Heart left ventricle (tissue), 16 donors: ENCODE measurements around the gene CSTA. TPM values are rescaled to one million over a fixed set of nuclear protein-coding genes. Genes with fewer than 3 reads are reported as not detected.

ENCODE experiments used
- ATAC-seq, 4 donors: fragments of 200-7000 bp; cut with Tn5 transposase; one replicate each; pipeline ENCODE4 v1.9.1; 2020 to 2022; ENCODE audit warnings: moderate library complexity in 4 of 4, mild to moderate bottlenecking in 3 of 4, moderate number of reproducible peaks in 1 of 4
- DNase-seq, 5 donors: peaks; one replicate each; pipeline ENCODE4 v3.0.0-alpha.2; 2020
- H3K27ac ChIP-seq, 12 donors: fragments of 200-600 bp; sonication (generic) in 4 of 12; one replicate each; pipeline versions ENCODE4 v1.5.0 to v1.8.0; 2016 to 2022; ENCODE audit warnings: mild to moderate bottlenecking in 2 of 12
- H3K27me3 ChIP-seq, 9 donors: fragments of 200-600 bp; sonication (generic) in 2 of 9; one replicate each; pipeline versions ENCODE4 v1.5.1 to v1.8.0; 2016 to 2022; ENCODE audit warnings: mild to moderate bottlenecking in 3 of 9
- H3K36me3 ChIP-seq, 9 donors: fragments of 200-600 bp; sonication (generic) in 2 of 9; one replicate each; pipeline versions ENCODE4 v1.5.0 to v1.8.0; 2018 to 2022; ENCODE audit warnings: mild to moderate bottlenecking in 2 of 9
- H3K4me1 ChIP-seq, 12 donors: fragments of 200-600 bp; sonication (generic) in 4 of 12; one replicate each; pipeline versions ENCODE4 v1.5.0 to v1.8.0; 2016 to 2022; ENCODE audit warnings: mild to moderate bottlenecking in 3 of 12
- H3K4me3 ChIP-seq, 12 donors: fragments of 200-600 bp; sonication (generic) in 4 of 12; one replicate each; pipeline versions ENCODE4 v1.5.0 to v1.8.0; 2017 to 2022; ENCODE audit warnings: mild to moderate bottlenecking in 9 of 12, moderate library complexity in 4 of 12
- H3K9me3 ChIP-seq, 12 donors: fragments of 200-600 bp; sonication (generic) in 4 of 12; one replicate each; pipeline versions ENCODE4 v1.5.0 to v1.8.0; 2016 to 2022; ENCODE audit warnings: mild to moderate bottlenecking in 1 of 12
- POLR2A ChIP-seq, 2 donors: fragments of 450-650 bp; IDR thresholded peaks; one replicate each; pipeline ENCODE4 v1.6.1; 2017; ENCODE audit warnings: antibody characterized with exemption in 2 of 2, mild to moderate bottlenecking in 2 of 2, moderate library complexity in 2 of 2
- WGBS, 4 donors: extraction: QIAGEN DNeasy Blood & Tissue Kit in 2 of 4; methylation state at CpG; one replicate each; pipeline versions ENCODE4 v1.1.5 to v1.1.7; 2013 to 2018; 5-methylcytosine and 5-hydroxymethylcytosine counted together
- intact Hi-C, 10 donors: fragments of 100-400 bp; cut with DNase I; formaldehyde crosslinking; loops; one replicate each; pipeline versions ENCODE4 v1.11.1 to v1.14.2; 2022
- long read RNA-seq, 3 donors: library from polyadenylated mRNA; unstranded; transcript quantifications; one replicate each; pipeline ENCODE4 v2.0.0, GENCODE V29; 2020 to 2021
- polyA plus RNA-seq, 2 donors: library from polyadenylated mRNA; stranded (reverse); fragments of 200-250 nt; gene quantifications; one replicate each; pipeline ENCODE4 v1.2.3, GENCODE V29; 2013
- total RNA-seq, 9 donors: library from RNA; depleted of rRNA in 2 of 9; stranded (reverse); fragments of >200 nt in 2 of 9; fragmentation: NEBNext Ultra II Directional in 3 of 9; extraction: Animal tissue kit (Norgen Biotek cat#: 25700) in 3 of 9; gene quantifications; one replicate each; pipeline versions ENCODE4 v1.1.0 to v1.2.4, GENCODE V29; 2016 to 2023
- TF ChIP-seq, protein P1 (sequence below), 12 donors: fragments of 200-600 bp; sonication (generic) in 4 of 12; IDR thresholded peaks; one replicate each; pipeline versions ENCODE4 v1.5.0 to v1.8.0; 2018 to 2022; ENCODE audit warnings: antibody characterized with exemption in 12 of 12, mild to moderate bottlenecking in 5 of 12
- donor health status: ischemic (EF 13 %, LVEDD 7.1; RV severe dilation, severe dysfunction).
- donor health status: healthy with polysubstance abuse.
- donor health status: DM: no; HTN: yes; CAD: no.
- donor health status: DM: no; HTN: no; CAD: no.
- donor health status: ischemic (EF 25% LVEDD 6.9; RV normal size, moderate dysfunction).
- donor health status: ischemic (EF 25% LVEDD 5.7; RV mildly dilated, moderate dysfunction).
- donor health status: healthy.
- donor health status: DM: yes; HTN: yes; CAD: no.
- donor health status: ischemic (EF 35%, LVEDD 5.7; RV mildly dilated, moderate dysfunction).
- donor health status: nonischemic (EF 11% LVEDD 7.7; RV severe dilation, severe dysfunction).
- donor health status: DM: yes; HTN: yes; CAD: no.
- donor health status: PGD.
- donor health status: ischemic (EF 29% LVEDD 5.4; RV normal size, mild dysfunction).
- donor health status: nonischemic (EF 23%, LVEDD 6.1; RV moderate dilation, normal function).

CSTA gene, protein sequence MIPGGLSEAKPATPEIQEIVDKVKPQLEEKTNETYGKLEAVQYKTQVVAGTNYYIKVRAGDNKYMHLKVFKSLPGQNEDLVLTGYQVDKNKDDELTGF
- total RNA-seq (1 to 10 TPM in 3 of 9 donors, under 1 TPM in 5, not detected in 1; 0.33 to 8.9 (median 0.86) TPM), polyA plus RNA-seq (1 to 10 TPM in 1 of 2 donors, under 1 TPM in 1; 0.95 to 3.0 TPM)
- long read RNA-seq, donor 1, result 0 reads
- long read RNA-seq, donor 2, result 0 reads
- long read RNA-seq, donor 3, result 0 reads

DNA sequence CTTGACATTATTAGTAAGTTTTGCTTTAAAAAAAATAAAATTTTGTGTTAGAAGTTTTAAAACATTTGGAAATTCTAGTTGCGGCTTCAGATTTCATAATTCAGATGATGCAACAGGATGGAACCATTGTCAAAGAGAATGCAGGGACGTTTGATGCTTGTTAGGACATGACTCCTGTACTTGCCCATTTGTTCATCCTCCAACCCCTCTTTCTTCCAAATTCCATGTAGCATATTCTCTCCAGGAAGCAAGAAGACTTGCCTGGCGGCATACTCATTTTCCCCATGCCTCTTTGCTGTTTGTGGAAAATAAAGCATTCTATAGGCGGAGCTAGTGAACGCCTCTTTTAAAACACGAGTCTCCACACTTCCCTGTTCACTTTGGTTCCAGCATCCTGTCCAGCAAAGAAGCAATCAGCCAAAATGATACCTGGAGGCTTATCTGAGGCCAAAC, at the start of gene CSTA:
Gene CSTA, plus strand, starts transcription at position 378 of the 453 bp plus-strand sequence. Its CDS starts 45 bp downstream, at position 423.
- no peak for TF ChIP-seq POLR2A (IDR thresholded peaks at IDR 0.05)
- TF ChIP-seq, protein P1, sequence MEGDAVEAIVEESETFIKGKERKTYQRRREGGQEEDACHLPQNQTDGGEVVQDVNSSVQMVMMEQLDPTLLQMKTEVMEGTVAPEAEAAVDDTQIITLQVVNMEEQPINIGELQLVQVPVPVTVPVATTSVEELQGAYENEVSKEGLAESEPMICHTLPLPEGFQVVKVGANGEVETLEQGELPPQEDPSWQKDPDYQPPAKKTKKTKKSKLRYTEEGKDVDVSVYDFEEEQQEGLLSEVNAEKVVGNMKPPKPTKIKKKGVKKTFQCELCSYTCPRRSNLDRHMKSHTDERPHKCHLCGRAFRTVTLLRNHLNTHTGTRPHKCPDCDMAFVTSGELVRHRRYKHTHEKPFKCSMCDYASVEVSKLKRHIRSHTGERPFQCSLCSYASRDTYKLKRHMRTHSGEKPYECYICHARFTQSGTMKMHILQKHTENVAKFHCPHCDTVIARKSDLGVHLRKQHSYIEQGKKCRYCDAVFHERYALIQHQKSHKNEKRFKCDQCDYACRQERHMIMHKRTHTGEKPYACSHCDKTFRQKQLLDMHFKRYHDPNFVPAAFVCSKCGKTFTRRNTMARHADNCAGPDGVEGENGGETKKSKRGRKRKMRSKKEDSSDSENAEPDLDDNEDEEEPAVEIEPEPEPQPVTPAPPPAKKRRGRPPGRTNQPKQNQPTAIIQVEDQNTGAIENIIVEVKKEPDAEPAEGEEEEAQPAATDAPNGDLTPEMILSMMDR (IDR thresholded peaks at IDR 0.05), result no peak
- no peak for ATAC-seq
- Histone ChIP-seq H3K27ac (no peak within 1 kb of the TSS), H3K9me3 (peaks cover 0 to 10% (median 0%) of the 10 kb centered on the region in 12 donors), H3K36me3 (no peaks in the 10 kb centered on the region), H3K4me3 (peak within 1 kb of the TSS in 3 of 12 donors; percentile 27 to 43 (median 28)), H3K4me1 (no peaks in the 10 kb centered on the region), H3K27me3 (peaks cover 0 to 4% (median 0%) of the 10 kb centered on the region in 9 donors)
- WGBS, 4 donors, result 60 to 67% (median 66%) methylated on average over 6 of the region's 6 CpGs
- DNase-seq, result no peak
- intact Hi-C loops, result no loop called here

DNA sequence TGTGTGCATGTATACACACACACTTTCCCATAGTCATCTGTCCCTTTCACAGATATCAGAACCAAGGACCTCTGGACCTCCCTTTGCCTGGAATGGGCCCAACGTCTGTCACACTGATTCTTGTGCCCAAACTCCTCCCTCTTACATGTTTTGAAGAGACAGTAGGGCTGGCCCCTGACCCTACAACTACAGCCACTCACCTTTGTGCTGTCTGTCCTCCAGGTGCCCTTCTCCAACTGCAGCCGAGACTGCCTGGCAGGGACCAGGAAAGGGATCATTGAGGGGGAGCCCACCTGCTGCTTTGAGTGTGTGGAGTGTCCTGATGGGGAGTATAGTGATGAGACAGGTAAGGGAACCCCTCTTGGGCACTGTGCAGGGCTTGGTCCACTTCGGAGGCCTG, 43.2 kb upstream of the CSTA start:
- TF ChIP-seq, protein P1 (IDR thresholded peaks at IDR 0.05), result no peak
- no peak for TF ChIP-seq POLR2A (IDR thresholded peaks at IDR 0.05)

DNA sequence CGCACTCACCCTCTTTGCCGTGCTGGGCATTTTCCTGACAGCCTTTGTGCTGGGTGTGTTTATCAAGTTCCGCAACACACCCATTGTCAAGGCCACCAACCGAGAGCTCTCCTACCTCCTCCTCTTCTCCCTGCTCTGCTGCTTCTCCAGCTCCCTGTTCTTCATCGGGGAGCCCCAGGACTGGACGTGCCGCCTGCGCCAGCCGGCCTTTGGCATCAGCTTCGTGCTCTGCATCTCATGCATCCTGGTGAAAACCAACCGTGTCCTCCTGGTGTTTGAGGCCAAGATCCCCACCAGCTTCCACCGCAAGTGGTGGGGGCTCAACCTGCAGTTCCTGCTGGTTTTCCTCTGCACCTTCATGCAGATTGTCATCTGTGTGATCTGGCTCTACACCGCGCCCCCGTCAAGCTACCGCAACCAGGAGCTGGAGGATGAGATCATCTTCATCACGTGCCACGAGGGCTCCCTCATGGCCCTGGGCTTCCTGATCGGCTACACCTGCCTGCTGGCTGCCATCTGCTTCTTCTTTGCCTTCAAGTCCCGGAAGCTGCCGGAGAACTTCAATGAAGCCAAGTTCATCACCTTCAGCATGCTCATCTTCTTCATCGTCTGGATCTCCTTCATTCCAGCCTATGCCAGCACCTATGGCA, 41.1 kb upstream of the CSTA start:
- H3K27ac ChIP-seq, result no peak overlapping the region
- no peak for ATAC-seq
- no peaks in the 10 kb centered on the region for H3K36me3 ChIP-seq
- 84 to 90% (median 87%) methylated on average over 20 to 22 of the region's 22 CpGs for WGBS, 4 donors
- no peaks in the 10 kb centered on the region for H3K4me1 ChIP-seq
- H3K9me3 ChIP-seq, result no peaks in the 10 kb centered on the region
- H3K27me3 ChIP-seq, result peaks cover 0 to 7% (median 0%) of the 10 kb centered on the region in 9 donors
- DNase-seq, result no peak
- H3K4me3 ChIP-seq, result no peak overlapping the region
- TF ChIP-seq, protein P1 (IDR thresholded peaks at IDR 0.05), result no peak
- no peak for TF ChIP-seq POLR2A (IDR thresholded peaks at IDR 0.05)
- intact Hi-C loops, result no loop called here

More for the DNA sequence above, 43.2 kb upstream of the CSTA start:
- 50 to 61% (median 52%) methylated on average over 3 of the region's 3 CpGs for WGBS, 4 donors
- peaks cover 0 to 5% (median 0%) of the 10 kb centered on the region in 9 donors for H3K27me3 ChIP-seq
- H3K9me3 ChIP-seq, result no peaks in the 10 kb centered on the region
- no peak overlapping the region for H3K4me3 ChIP-seq
- H3K27ac ChIP-seq, result no peak overlapping the region
- intact Hi-C loops, result no loop called here
- no peak for DNase-seq
- ATAC-seq, result no peak
- no peaks in the 10 kb centered on the region for H3K36me3 ChIP-seq
- H3K4me1 ChIP-seq, result no peaks in the 10 kb centered on the region

DNA sequence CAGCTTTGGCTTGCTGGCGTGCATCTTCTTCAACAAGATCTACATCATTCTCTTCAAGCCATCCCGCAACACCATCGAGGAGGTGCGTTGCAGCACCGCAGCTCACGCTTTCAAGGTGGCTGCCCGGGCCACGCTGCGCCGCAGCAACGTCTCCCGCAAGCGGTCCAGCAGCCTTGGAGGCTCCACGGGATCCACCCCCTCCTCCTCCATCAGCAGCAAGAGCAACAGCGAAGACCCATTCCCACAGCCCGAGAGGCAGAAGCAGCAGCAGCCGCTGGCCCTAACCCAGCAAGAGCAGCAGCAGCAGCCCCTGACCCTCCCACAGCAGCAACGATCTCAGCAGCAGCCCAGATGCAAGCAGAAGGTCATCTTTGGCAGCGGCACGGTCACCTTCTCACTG, 40.6 kb upstream of the CSTA start:
- Histone ChIP-seq H3K27me3 (peaks cover 0 to 7% (median 0%) of the 10 kb centered on the region in 9 donors), H3K36me3 (no peaks in the 10 kb centered on the region), H3K27ac (no peak overlapping the region), H3K4me1 (no peaks in the 10 kb centered on the region), H3K9me3 (no peaks in the 10 kb centered on the region), H3K4me3 (no peak overlapping the region)
- TF ChIP-seq POLR2A (IDR thresholded peaks at IDR 0.05), result no peak
- TF ChIP-seq, protein P1 (IDR thresholded peaks at IDR 0.05), result no peak
- no peak for DNase-seq
- WGBS, 4 donors, result 88 to 92% (median 90%) methylated on average over 14 to 20 of the region's 20 CpGs
- no peak for ATAC-seq
- intact Hi-C loops, result no loop called here
